Activated CD8-positive, alpha-beta memory T cell treated with anti-CD3 and anti-CD28 coated beads for 48 hours (primary cell): ENCODE results near the gene CDH2.

Source experiments
- DNase-seq, 3 experiments: peaks; one replicate each; pipeline ENCODE4 v3.0.0-alpha.2; 2020; ENCODE audit warnings: low read depth in 2 of 3, low spot score in 2 of 3

CDH2 gene

GRCh38 chr18:28088477-28088876, 88.5 kb downstream of the CDH2 start:
- no peak for DNase-seq

- no peak for DNase-seq
Measured at GRCh38 chr18:28086670-28087552, 90.0 kb downstream of the CDH2 start.

- no peak for DNase-seq
Measured at GRCh38 chr18:28081516-28081915, 95.4 kb downstream of the CDH2 start.

GRCh38 chr18:28080876-28081300, 96.0 kb downstream of the CDH2 start:
- no peak for DNase-seq

GRCh38 chr18:28079883-28080282, 97.0 kb downstream of the CDH2 start:
- no peak for DNase-seq

GRCh38 chr18:28078849-28079248, 98.1 kb downstream of the CDH2 start:
- DNase-seq, result no peak

- no peak for DNase-seq
Measured at GRCh38 chr18:28078298-28078697, 98.6 kb downstream of the CDH2 start.

- DNase-seq, result no peak
Measured at GRCh38 chr18:28075501-28075900, 101.4 kb downstream of the CDH2 start.

GRCh38 chr18:28074076-28074475, 102.9 kb downstream of the CDH2 start:
- DNase-seq, result no peak

GRCh38 chr18:28073658-28074057, 103.3 kb downstream of the CDH2 start:
- no peak for DNase-seq

GRCh38 chr18:28071199-28071598, 105.7 kb downstream of the CDH2 start:
- DNase-seq, result no peak

- DNase-seq, result no peak
Measured at GRCh38 chr18:28068207-28068606, 108.7 kb downstream of the CDH2 start.

- no peak for DNase-seq
Measured at GRCh38 chr18:28067346-28067745, 109.6 kb downstream of the CDH2 start.

- no peak for DNase-seq
Measured at GRCh38 chr18:28065793-28066186, 111.1 kb downstream of the CDH2 start.

GRCh38 chr18:28065031-28065792, 111.7 kb downstream of the CDH2 start:
- no peak for DNase-seq

- DNase-seq, result no peak
Measured at GRCh38 chr18:28063926-28064325, 113.0 kb downstream of the CDH2 start.

- DNase-seq, result no peak
Measured at GRCh38 chr18:28063271-28063761, 113.6 kb downstream of the CDH2 start.

- no peak for DNase-seq
Measured at GRCh38 chr18:28062443-28062842, 114.5 kb downstream of the CDH2 start.

- DNase-seq, result no peak
Measured at GRCh38 chr18:28059861-28060260, 117.1 kb downstream of the CDH2 start.

- no peak for DNase-seq
Measured at GRCh38 chr18:28050545-28050944, 126.4 kb downstream of the CDH2 start.

- no peak for DNase-seq
Measured at GRCh38 chr18:28048612-28049011, 128.3 kb downstream of the CDH2 start.

- DNase-seq, result no peak
Measured at GRCh38 chr18:28045880-28046279, 131.1 kb downstream of the CDH2 start.
